BE2C (cell line): ENCODE measurements around the gene COX6A1.
"Not testable (repeated sequence)": the region's sequence is repeated elsewhere in the genome, so short reads cannot be mapped to it uniquely, and the experiment has no call there.

Source experiments
- DNase-seq: peaks from one replicate; pipeline ENCODE4 v3.0.0-alpha.2; 2020
- H3K27me3 ChIP-seq: fragments of 250-450 bp; sonication (Bioruptor Pico); 2 replicates; pipeline ENCODE4 v1.5.1; 2020; ENCODE audit warnings: mild to moderate bottlenecking
- H3K36me3 ChIP-seq: fragments of 250-450 bp; sonication (Bioruptor Pico); 2 replicates; pipeline ENCODE4 v1.5.1; 2020; ENCODE audit warnings: mild to moderate bottlenecking
- H3K4me1 ChIP-seq: fragments of 250-450 bp; sonication (Bioruptor Pico); 2 replicates; pipeline ENCODE4 v1.5.1; 2020
- H3K4me3 ChIP-seq: 2 replicates; pipeline ENCODE4 v1.5.1; 2011; ENCODE audit warnings: low read depth, low read length
- H3K9me3 ChIP-seq: fragments of 250-450 bp; sonication (Bioruptor Pico); 2 replicates; pipeline ENCODE4 v1.5.1; 2020
- CTCF ChIP-seq: IDR thresholded peaks from 2 replicates; pipeline ENCODE4 v1.5.1; 2012; ENCODE audit warnings: mild to moderate bottlenecking, low read depth, low read length

Gene COX6A1

GRCh38 chr12:120438495-120439198 lies 734 bp downstream of the COX6A1 start:
- peaks cover 27% of the 10 kb centered on the region for H3K36me3 ChIP-seq
- H3K4me1 ChIP-seq, result peaks cover 3% of the 10 kb centered on the region
- TF ChIP-seq CTCF, result no peak
- H3K27me3 ChIP-seq, result 0 out of 2 replicates have a peak, but pooled peaks cover 4% of the 10 kb centered on the region
- H3K9me3 ChIP-seq, result no peaks in the 10 kb centered on the region
- DNase-seq, result no peak
- peak overlapping the region; percentile 84 for H3K4me3 ChIP-seq

GRCh38 chr12:120439646-120440247 lies 1.8 kb downstream of the COX6A1 start:
- TF ChIP-seq CTCF, result peak; percentile 69
- H3K4me3 ChIP-seq, result peak overlapping the region; percentile 84
- H3K4me1 ChIP-seq, result peaks cover 3% of the 10 kb centered on the region
- 0 out of 2 replicates have a peak, but pooled peaks cover 3% of the 10 kb centered on the region for H3K27me3 ChIP-seq
- H3K9me3 ChIP-seq, result no peaks in the 10 kb centered on the region
- peaks cover 38% of the 10 kb centered on the region for H3K36me3 ChIP-seq
- DNase-seq, result peak; percentile 85

- Histone ChIP-seq H3K27me3 (no peaks in the 10 kb centered on the region), H3K36me3 (peaks cover 54% of the 10 kb centered on the region), H3K9me3 (no peaks in the 10 kb centered on the region), H3K4me1 (peaks cover 10% of the 10 kb centered on the region), H3K4me3 (peak overlapping the region; percentile 97)
- TF ChIP-seq CTCF, result no peak
- no peak for DNase-seq
Measured at GRCh38 chr12:120444676-120445075, 6.8 kb downstream of the COX6A1 start.

- no peak for TF ChIP-seq CTCF
- Histone ChIP-seq H3K9me3 (no peaks in the 10 kb centered on the region), H3K4me3 (peak within 1 kb of the TSS; percentile 97), H3K36me3 (peaks cover 53% of the 10 kb centered on the region), H3K27me3 (no peaks in the 10 kb centered on the region), H3K4me1 (peaks cover 6% of the 10 kb centered on the region; the same call in 1 of the 2 replicates)
- DNase-seq, result peak; percentile 88
Measured at GRCh38 chr12:120445911-120446843, 8.3 kb downstream of the COX6A1 start, which contains the start of the genes GATC and TRIAP1. Gene GATC, plus strand, starts transcription at chr12:120446444. Its CDS starts 37 bp downstream, at chr12:120446481. Gene TRIAP1, minus strand, starts transcription at chr12:120446384. Its CDS starts 12 bp downstream, at chr12:120446372.

- DNase-seq, H3K9me3 ChIP-seq, H3K4me1 ChIP-seq, H3K27me3 ChIP-seq: not testable (repeated sequence)
- H3K4me3 ChIP-seq, result peak overlapping the region; percentile 97
- peaks cover 56% of the 10 kb centered on the region for H3K36me3 ChIP-seq
Measured at GRCh38 chr12:120446844-120447178, 8.9 kb downstream of the COX6A1 start.

GRCh38 chr12:120447992-120448391 lies 10.1 kb downstream of the COX6A1 start:
- Histone ChIP-seq H3K4me1 (peaks cover 6% of the 10 kb centered on the region; the same call in 1 of the 2 replicates), H3K27me3 (no peaks in the 10 kb centered on the region), H3K9me3 (no peaks in the 10 kb centered on the region), H3K4me3 (no peak overlapping the region), H3K36me3 (peaks cover 52% of the 10 kb centered on the region)
- no peak for TF ChIP-seq CTCF
- no peak for DNase-seq

- not testable (repeated sequence) for H3K4me1 ChIP-seq, H3K27me3 ChIP-seq, H3K4me3 ChIP-seq, DNase-seq, H3K9me3 ChIP-seq
- peaks cover 66% of the 10 kb centered on the region for H3K36me3 ChIP-seq
Measured at GRCh38 chr12:120452524-120452923, 14.6 kb downstream of the COX6A1 start.
